Small intestine (tissue), 7 donors: ENCODE results near the gene PRSS2. TPM values are rescaled to one million over a fixed set of nuclear protein-coding genes. Genes with fewer than 3 reads are reported as not detected.

Experiments
- DNase-seq, 2 donors: peaks; one replicate each; pipeline versions ENCODE4 v3.0.0 to v3.0.0-alpha.2; 2013
- FAIRE-seq: peaks from 2 replicates; lab custom pipeline; 2012; peaks lifted over from hg19 to GRCh38; lab: Jason Lieb, UNC
- H3K27ac ChIP-seq, 3 donors: one replicate each; pipeline ENCODE4 v1.5.1; 2013; ENCODE audit warnings: low read length in 2 of 3, mild to moderate bottlenecking in 2 of 3, control low read depth in 1 of 3, inconsistent platforms in 1 of 3, low read depth in 1 of 3, moderate library complexity in 1 of 3
- H3K27me3 ChIP-seq, 3 donors: one replicate each; pipeline ENCODE4 v1.6.1; 2013; ENCODE audit warnings: low read length in 3 of 3, inconsistent platforms in 1 of 3; ENCODE audit not compliant: control insufficient read depth in 3 of 3, insufficient read depth in 3 of 3
- H3K36me3 ChIP-seq, 3 donors: one replicate each; pipeline ENCODE4 v1.6.1; 2013; ENCODE audit warnings: low read length in 3 of 3, inconsistent platforms in 1 of 3, low read depth in 1 of 3, mild to moderate bottlenecking in 1 of 3, moderate library complexity in 1 of 3; ENCODE audit not compliant: control insufficient read depth in 3 of 3, insufficient read depth in 2 of 3
- H3K4me1 ChIP-seq, 3 donors: one replicate each; pipeline ENCODE4 v1.6.1; 2013; ENCODE audit warnings: low read length in 2 of 3, inconsistent platforms in 1 of 3, low read depth in 1 of 3, mild to moderate bottlenecking in 1 of 3, moderate library complexity in 1 of 3; ENCODE audit not compliant: control insufficient read depth in 3 of 3, insufficient read depth in 2 of 3
- H3K4me3 ChIP-seq, 3 donors: one replicate each; pipeline ENCODE4 v1.5.1; 2013; ENCODE audit warnings: low read length in 3 of 3, control low read depth in 1 of 3, inconsistent platforms in 1 of 3, low read depth in 1 of 3, mild to moderate bottlenecking in 1 of 3, moderate library complexity in 1 of 3
- H3K9me3 ChIP-seq, 2 donors: one replicate each; pipeline ENCODE4 v1.6.1; 2013; ENCODE audit warnings: low read depth in 1 of 2, low read length in 1 of 2; ENCODE audit not compliant: control insufficient read depth in 2 of 2, insufficient read depth in 1 of 2
- WGBS, 3 donors: extraction: QIAGEN DNeasy Blood & Tissue Kit; methylation state at CpG; one replicate each; pipeline ENCODE4 v1.1.7; 2013; 5-methylcytosine and 5-hydroxymethylcytosine counted together
- polyA plus RNA-seq, 4 donors: library from polyadenylated mRNA; stranded (reverse) in 3 of 4; unstranded in 1 of 4; fragments of 200-250 nt in 3 of 4; fragments of 120-200 nt in 1 of 4; gene quantifications; one replicate each; pipeline versions ENCODE4 v1.2.1 to v1.2.3, GENCODE V29; 2013
- donor health status: healthy with polysubstance abuse.
- donor health status: control.
- donor health status: control.
- donor health status: Bipolar disorder and iron deficiency.
- donor health status: healthy.

The PRSS2 gene
- polyA plus RNA-seq, 4 donors = 0.80 to 814 (median 123) TPM

DNA sequence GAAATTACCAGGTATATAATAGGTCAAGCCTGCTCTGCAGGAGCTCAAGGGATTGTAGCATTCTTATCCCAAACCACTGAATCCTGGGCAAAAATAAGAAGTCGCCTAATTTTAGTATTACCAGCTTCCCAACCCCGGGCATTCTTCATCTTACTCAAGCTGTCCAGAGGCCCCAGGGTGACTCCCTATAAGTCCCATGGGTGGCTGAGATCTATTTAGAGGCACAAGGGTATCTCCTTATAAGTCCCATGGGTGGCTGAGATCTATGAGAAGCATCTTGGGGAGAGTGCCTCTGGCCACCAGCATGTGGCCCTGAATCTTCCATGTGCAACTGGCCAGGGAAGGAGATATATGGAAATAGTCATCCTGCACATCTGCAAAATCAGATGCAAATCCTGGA lies 38.9 kb downstream of the PRSS2 start:
- WGBS, 3 donors = 70 to 76% (median 76%) methylated on average over 2 of the region's 2 CpGs
- no peak overlapping the region for H3K4me3 ChIP-seq
- DNase-seq (no peak), FAIRE-seq (no peak)
- H3K27me3 ChIP-seq = peaks cover 0 to 29% (median 0%) of the 10 kb centered on the region in 3 donors
- H3K27ac ChIP-seq = peak overlapping the region in 2 of 3 donors; percentile 37 to 92
- no peaks in the 10 kb centered on the region for H3K36me3 ChIP-seq
- H3K4me1 ChIP-seq = no peaks in the 10 kb centered on the region
- H3K9me3 ChIP-seq = no peaks in the 10 kb centered on the region

DNA sequence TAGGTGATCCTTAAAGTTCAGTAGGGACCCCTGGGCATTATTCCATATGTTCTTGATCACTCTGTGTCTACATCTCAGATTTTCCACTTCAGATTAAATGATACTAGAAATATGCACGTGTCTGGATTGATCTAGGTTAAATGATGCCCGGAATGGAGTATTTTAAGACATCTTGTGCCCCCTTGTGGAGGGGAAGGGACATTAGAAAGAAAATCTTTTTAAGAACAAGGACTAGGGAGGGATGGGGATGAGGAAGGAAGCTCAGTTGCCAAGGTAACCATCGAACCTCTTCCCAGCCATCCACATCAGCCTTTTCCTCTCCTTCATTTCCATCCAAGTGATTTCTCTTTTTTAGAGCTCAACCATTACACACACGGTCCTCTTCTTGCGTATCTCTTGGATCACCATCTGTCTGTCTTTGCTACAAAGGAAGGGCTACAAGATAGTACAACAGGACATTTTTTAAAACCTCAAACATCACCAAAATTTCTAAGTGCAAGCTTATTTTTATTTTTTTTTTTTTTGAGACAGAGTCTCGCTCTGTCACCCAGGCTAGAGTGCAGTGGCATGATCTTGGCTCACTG lies 40.5 kb downstream of the PRSS2 start:
- Histone ChIP-seq H3K27ac (no peak overlapping the region), H3K4me3 (no peak overlapping the region), H3K27me3 (peaks cover 0 to 34% (median 2%) of the 10 kb centered on the region in 3 donors), H3K4me1 (no peaks in the 10 kb centered on the region), H3K36me3 (no peaks in the 10 kb centered on the region), H3K9me3 (no peaks in the 10 kb centered on the region)
- FAIRE-seq (no peak), DNase-seq (peak; percentile 30 to 64)
- 25 to 34% (median 31%) methylated on average over 6 of the region's 6 CpGs for WGBS, 3 donors

DNA sequence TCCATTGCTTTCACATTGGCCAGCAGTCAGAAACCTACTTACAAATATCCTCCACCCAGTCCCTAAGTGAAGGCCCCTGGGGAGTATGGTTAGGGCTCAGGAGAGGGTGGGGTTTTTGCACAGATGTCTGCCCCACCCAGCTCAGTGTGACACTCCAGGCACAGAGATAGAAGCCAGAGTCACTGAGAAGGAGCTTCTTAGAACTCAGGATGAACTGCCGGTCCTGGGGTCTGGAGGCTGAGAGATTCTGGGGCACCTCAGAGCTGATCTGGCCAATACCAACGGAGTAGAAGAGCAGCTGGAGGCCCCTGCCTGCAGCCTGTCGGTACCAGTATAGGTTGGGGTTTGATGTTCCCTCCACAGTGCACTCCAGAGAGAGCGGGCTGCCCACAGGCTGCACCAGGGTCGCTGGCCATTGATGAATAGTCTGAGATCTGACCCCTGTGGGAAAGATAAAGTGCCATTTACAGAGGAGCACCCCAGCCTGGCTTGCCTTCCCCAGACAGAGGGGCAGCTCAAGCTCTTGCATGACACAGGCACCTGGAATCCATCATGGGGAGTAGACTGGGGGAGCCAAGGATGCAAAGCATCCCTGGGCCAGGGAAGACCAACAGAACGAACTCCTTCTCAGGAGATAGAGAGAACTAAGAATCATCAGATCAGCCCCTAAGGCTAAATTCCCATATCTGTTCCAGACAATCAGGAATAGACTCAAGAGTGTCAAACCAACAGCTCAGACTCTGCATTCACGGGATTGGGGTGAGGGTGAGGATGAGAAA lies 41.9 kb downstream of the PRSS2 start:
- WGBS, 3 donors = 44 to 61% (median 50%) methylated on average over 7 of the region's 7 CpGs
- no peak for FAIRE-seq
- H3K36me3 ChIP-seq = no peaks in the 10 kb centered on the region
- H3K4me3 ChIP-seq = no peak overlapping the region
- DNase-seq = no peak
- no peaks in the 10 kb centered on the region for H3K9me3 ChIP-seq
- H3K27me3 ChIP-seq = peaks cover 0 to 29% (median 2%) of the 10 kb centered on the region in 3 donors
- H3K27ac ChIP-seq = no peak overlapping the region
- H3K4me1 ChIP-seq = no peaks in the 10 kb centered on the region

DNA sequence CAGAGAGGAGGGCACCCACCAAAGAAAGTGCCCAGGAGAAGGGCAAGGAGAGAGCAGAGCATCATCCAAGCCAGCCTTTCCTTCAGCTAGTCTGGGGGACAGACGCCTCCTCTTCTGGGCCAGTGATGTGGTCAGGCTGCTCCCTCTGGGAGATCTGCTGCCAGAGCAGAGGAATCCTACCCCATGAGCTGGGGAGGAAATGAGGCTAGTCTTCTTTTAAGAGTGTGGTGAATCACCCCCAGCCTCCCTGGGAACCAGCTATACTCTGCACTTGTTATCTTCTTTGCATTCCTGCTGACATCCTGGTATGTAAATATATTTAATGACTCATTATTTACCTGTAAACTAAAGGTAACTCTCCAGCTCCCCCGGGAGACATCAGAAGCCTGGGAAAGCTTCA lies 42.5 kb downstream of the PRSS2 start:
- 20 to 48% (median 29%) methylated on average over 2 of the region's 2 CpGs for WGBS, 3 donors
- Histone ChIP-seq H3K4me1 (no peaks in the 10 kb centered on the region), H3K27ac (no peak overlapping the region), H3K9me3 (no peaks in the 10 kb centered on the region), H3K36me3 (no peaks in the 10 kb centered on the region), H3K27me3 (peaks cover 0 to 26% (median 2%) of the 10 kb centered on the region in 3 donors), H3K4me3 (no peak overlapping the region)
- FAIRE-seq = no peak
- DNase-seq = no peak

DNA sequence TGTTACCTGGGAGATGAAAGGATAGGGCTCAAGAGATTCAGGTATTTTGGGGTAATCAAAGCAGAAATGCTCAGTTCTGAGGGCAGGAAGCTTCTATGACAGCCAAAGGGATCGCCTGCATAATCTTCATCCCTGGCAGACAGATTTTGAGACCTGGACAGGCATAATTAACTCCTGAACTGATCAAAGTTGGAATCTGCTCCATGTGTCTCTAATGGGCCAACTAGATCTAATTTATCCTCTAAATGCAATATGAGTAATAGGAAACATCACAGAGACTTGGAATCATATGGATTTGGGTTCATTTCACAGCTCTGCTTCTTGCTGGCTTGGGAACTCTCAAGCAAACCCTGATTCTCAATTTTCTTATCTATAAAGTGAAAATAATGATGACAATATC lies 42.9 kb downstream of the PRSS2 start:
- no peak overlapping the region for H3K4me3 ChIP-seq
- WGBS, 3 donors = 39 to 63% (median 44%) methylated on average over 1 of the region's 1 CpG

DNA sequence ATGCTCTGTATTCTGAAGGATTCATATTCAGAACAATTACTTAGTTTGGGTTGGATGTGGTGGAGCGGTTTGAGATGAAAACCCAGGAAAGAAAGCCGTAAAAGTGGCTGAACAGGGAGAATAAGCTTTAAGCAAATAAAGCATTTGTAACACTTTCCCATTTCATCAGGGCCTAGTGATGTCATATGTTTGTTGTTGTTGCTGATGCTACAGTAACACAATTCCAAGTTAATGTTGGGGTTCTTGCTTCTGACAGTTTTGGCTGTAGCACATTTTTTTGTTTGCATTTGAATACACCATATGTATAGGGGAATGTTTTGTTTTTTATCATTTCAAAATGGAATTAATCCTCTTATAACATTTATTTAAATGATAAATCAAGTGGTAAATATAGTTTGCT lies 43.7 kb downstream of the PRSS2 start:
- no peaks in the 10 kb centered on the region for H3K4me1 ChIP-seq
- no peak overlapping the region for H3K27ac ChIP-seq
- no peak for DNase-seq
- WGBS, 3 donors = 54 to 73% (median 72%) methylated on average over 2 of the region's 2 CpGs
- no peak for FAIRE-seq
- no peaks in the 10 kb centered on the region for H3K36me3 ChIP-seq
- H3K27me3 ChIP-seq = peaks cover 0 to 26% (median 2%) of the 10 kb centered on the region in 3 donors
- H3K4me3 ChIP-seq = no peak overlapping the region
- no peaks in the 10 kb centered on the region for H3K9me3 ChIP-seq

More for the DNA sequence above, 42.9 kb downstream of the PRSS2 start:
- Histone ChIP-seq H3K4me1 (no peaks in the 10 kb centered on the region), H3K9me3 (no peaks in the 10 kb centered on the region), H3K27me3 (peaks cover 0 to 26% (median 2%) of the 10 kb centered on the region in 3 donors), H3K36me3 (no peaks in the 10 kb centered on the region), H3K27ac (no peak overlapping the region)
- DNase-seq = no peak
- no peak for FAIRE-seq

DNA sequence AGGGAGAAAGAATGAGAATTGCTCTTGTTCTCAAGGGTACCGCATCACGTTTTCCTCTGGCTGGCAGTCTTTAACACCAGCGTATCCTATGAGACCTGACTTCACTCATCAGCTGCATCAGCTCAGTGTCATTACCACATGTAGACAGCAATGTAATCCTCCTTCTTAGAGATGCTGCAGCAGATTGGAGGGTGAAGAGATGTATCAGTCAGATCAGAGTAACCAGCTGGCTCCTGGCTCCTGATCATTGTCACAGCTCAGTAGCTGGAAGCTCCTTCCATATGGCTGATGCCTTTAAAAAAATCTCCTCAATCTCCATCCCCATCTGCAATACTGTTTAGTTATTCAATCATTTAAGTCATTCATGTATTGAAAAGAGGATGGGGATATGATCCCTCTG lies 44.4 kb downstream of the PRSS2 start:
- DNase-seq (no peak), FAIRE-seq (no peak)
- WGBS, 3 donors = 72 to 93% (median 87%) methylated on average over 3 of the region's 3 CpGs
- Histone ChIP-seq H3K4me1 (no peaks in the 10 kb centered on the region), H3K9me3 (no peaks in the 10 kb centered on the region), H3K36me3 (no peaks in the 10 kb centered on the region), H3K4me3 (no peak overlapping the region), H3K27me3 (peaks cover 0 to 24% (median 2%) of the 10 kb centered on the region in 3 donors), H3K27ac (no peak overlapping the region)

DNA sequence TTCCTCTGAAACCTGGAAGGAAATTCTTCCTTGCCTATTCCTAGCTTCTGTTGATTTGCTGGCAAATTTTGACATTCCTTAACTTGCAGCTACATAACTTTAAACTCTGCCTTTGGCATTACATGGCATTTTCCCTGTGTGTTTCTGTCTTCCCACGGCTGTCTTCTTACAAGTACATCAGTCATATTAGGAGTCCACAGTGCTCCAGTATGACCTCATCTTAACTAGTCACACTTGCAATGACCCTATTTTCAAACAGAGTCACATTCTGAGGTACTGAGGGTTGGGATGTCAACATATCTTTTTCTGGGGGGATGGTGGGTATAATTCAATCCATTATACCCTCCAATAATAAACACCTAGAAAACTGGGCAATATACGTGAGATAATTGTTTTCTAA lies 46.7 kb downstream of the PRSS2 start:
- DNase-seq = no peak
- Histone ChIP-seq H3K4me1 (no peaks in the 10 kb centered on the region), H3K27ac (no peak overlapping the region), H3K36me3 (no peaks in the 10 kb centered on the region), H3K27me3 (peaks cover 0 to 22% (median 2%) of the 10 kb centered on the region in 3 donors), H3K4me3 (no peak overlapping the region), H3K9me3 (no peaks in the 10 kb centered on the region)
- 70 to 78% (median 70%) methylated on average over 2 of the region's 2 CpGs for WGBS, 3 donors
- FAIRE-seq = no peak
